ENCODE measurements around the gene ZFAND3. TPM values are rescaled to one million over a fixed set of nuclear protein-coding genes. Genes with fewer than 3 reads are reported as not detected.

ZFAND3 gene
- total RNA-seq, 1 experiment from 2014 or later, result 34.7 TPM

DNA sequence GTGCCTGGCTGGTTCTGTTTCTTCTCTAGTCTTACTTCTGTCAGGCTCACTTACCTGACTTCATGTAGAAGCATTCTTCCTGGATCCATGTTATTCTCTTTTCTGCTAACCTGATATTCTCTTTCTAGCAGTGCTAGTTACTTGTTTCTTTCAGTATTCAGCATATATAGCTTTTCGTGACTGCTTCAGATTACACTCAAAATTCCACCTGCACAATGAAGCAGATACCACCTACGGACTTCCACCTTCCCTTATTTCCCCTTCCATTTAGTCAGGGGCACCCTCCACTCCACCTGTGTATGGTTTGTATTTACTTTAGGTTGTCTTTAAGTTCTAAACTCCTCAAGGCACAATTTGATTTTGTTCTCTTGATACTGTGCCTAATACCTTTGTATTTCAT, 36.8 kb downstream of the ZFAND3 start:
- DNase-seq (ENCODE audit: low spot score), result no peak
- in situ Hi-C loops (cut with HindIII; ENCODE audit: low sequenced_read_pairs), result no loop called here

DNA sequence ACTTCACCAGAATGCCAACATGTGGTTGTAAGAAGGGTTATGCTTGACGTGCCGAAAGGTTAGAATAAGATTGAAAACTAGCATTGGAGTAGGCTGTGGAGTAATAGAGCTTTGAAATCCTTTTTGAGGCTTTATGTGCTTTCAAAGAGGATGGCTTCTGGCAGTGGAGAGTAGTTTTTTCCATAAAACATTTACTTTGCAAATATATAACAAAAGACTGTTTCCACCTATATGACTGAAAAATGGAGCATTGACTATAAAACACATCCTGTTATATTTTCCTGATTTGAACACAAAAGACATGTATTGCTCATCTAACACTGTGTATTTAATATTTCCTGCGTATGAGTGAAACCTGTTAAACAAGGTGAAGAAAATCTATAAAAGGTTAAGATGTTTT, 38.8 kb downstream of the ZFAND3 start:
- in situ Hi-C loops (cut with HindIII; ENCODE audit: low sequenced_read_pairs), result no loop called here
- DNase-seq (ENCODE audit: low spot score), result no peak

DNA sequence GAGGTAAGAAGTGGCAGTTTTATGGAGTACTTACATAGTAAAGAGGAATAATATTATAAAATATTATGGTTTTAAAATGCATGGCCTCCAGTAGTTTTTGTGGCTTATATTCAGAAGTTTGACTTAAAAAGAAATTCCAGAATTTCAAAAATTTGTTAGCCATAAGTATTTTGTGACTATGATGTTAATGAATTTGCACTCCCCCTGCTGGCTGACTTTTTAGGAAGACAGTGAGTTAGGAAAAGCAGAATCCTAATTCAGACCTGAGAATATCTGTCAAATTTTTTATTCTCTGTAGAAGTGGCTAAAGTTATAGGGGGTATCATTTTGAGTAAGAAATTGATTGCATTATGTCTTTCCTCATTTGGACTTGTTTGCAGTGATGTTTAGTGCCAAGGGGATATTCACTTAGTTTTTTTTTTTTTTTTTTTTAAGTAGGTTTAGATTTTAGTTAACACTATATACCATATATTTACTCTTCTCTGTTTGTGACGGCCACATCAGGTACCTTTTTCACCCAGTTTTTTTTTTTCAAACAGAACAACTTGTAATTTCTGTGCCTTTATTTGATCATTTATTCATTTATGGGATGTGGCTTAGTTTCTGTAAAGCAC, 40.8 kb downstream of the ZFAND3 start:
- in situ Hi-C loops (cut with HindIII; ENCODE audit: low sequenced_read_pairs), result no loop called here
- DNase-seq (ENCODE audit: low spot score), result peak; percentile 63

DNA sequence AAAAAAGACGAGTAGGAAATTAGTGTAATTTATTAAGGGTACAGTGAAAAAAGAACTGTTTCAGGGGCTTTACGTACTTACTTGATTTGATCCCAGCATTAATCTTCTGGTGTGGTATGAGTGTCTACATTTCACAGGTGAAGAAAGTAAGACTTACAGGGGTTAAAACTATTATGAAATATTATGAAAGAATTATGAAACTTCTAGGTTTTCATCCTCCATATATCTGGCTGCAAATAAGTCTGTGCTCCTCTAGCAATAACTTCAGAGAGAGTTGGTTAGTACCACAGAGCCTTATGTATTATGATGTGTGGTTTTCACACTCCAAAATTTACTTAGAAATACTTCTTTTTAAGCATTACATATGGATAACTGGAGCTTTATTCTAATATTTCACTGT, 41.9 kb downstream of the ZFAND3 start:
- DNase-seq (ENCODE audit: low spot score), result no peak
- in situ Hi-C loops (cut with HindIII; ENCODE audit: low sequenced_read_pairs), result no loop called here

DNA sequence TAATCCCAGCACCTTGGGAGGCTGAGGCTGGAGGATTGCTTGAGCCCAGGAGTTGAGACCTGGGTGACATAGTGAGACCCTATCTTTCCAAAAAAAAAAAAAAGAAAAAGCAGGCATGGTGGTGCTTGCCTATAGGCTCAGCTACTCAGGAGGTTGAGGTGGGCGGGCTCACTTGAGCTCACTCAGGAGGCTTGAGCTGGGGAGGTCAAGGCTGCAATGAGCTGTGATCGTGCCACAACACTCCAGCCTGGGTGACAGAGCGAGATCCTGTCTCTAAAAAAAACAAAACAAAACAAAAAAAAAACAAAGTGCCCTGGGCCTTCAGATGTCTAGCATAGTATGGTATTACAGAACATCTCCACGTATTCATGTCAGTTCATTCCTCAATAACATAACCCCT, 42.9 kb downstream of the ZFAND3 start:
- in situ Hi-C loops (cut with HindIII; ENCODE audit: low sequenced_read_pairs), result no loop called here
- no peak for DNase-seq (ENCODE audit: low spot score)

DNA sequence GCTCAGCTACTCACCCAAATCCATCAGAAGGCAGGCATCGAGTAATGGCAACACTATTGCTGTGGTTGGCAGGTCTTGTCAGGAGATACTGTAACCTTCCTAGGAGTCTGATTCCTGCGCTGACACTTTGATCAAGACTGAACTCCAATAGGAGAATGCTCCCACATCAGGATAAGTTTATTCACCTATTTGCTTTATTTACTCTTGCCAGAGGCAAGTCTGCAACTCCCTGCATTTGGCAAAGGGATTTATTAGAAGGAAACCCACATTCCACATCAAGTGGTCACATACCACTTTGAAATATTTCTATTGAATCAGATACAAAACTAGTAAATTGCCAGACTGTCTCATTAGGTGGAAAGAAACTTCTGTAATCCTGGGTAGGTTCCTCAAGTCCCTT, 43.5 kb downstream of the ZFAND3 start:
- in situ Hi-C loops (cut with HindIII; ENCODE audit: low sequenced_read_pairs), result no loop called here
- DNase-seq (ENCODE audit: low spot score), result no peak

DNA sequence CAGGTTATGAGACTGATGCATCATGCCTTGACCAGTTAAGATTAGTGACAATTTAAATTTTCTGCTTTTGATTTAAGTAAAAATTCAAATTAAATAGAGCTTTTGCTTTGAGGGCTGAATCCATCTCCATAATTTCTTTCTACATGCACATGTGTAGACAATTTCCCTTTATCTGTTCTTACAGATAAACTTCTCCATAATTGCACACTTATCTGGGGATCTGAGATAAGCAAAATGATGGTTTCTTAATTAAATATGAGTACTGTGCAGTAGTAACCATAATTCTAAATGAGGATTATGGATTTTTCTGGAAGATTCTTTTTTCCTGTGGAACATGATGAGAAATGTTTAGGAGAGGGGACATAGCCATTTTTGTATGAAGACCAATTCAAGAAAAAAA, 44.7 kb downstream of the ZFAND3 start:
- no peak for DNase-seq (ENCODE audit: low spot score)
- in situ Hi-C loops (cut with HindIII; ENCODE audit: low sequenced_read_pairs), result no loop called here

DNA sequence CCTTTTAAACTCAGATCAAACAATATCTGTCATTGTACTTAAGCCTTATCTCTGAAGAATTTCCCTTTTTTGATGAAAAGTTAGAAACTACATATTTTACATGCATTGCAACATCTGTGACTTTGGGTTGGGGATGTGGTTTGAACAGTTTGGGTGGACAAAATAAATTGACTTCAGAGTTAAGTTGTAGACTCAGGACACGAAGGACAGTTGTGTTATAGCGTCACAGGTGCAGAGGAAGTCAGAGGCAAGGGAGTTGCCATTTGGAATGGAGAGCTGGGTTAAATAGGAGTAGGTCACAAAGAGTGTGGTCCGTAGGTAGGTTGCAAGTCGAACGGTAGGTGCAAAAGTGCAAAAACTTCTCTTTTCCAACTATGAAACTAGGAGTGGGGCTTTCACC, 46.0 kb downstream of the ZFAND3 start:
- no peak for DNase-seq (ENCODE audit: low spot score)
- in situ Hi-C loops (cut with HindIII; ENCODE audit: low sequenced_read_pairs), result no loop called here

DNA sequence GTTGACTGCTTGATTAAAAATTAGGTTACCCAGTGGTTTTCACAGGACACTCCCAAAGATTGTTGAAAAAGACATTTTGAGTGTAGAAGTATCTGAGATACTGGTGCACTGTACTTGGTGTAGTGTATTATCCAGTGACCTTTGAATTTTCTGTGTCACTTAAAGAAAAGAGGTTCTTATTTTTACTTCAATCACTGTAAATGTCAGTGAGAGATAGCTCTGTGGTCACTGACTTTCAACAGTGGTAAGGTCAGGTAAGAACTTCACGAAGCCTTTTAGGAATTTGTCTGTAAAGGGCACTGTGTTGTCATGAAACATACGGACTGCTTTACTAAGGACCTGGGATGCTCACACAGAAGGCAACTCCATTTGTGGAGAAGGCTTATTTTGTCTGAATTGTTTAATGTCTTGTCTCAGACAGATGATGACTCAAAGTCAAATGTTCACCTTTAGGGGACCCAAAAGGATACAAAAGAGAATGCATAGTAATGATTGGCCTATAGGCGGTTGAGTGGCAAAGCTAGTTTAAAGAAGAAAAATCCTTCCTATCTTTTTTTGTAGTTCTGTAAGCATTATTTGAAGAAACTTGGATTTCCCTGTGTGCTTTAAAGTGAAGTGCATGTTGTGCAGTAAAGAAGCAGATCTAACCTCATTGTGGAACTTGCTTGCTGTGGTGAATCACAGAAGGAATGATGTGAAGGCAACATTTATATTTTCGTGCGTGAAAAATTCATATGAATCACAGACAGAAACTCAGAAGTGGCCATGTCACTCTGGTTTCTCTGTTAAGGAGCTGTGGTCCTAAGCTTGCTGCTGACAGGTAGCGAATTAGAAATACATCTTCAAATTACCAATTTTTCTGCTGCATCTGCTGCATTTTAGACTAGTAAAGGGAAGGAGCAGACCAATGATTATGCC, 47.3 kb downstream of the ZFAND3 start:
- DNase-seq (ENCODE audit: low spot score), result no peak
- in situ Hi-C loops (cut with HindIII; ENCODE audit: low sequenced_read_pairs), result no loop called here

DNA sequence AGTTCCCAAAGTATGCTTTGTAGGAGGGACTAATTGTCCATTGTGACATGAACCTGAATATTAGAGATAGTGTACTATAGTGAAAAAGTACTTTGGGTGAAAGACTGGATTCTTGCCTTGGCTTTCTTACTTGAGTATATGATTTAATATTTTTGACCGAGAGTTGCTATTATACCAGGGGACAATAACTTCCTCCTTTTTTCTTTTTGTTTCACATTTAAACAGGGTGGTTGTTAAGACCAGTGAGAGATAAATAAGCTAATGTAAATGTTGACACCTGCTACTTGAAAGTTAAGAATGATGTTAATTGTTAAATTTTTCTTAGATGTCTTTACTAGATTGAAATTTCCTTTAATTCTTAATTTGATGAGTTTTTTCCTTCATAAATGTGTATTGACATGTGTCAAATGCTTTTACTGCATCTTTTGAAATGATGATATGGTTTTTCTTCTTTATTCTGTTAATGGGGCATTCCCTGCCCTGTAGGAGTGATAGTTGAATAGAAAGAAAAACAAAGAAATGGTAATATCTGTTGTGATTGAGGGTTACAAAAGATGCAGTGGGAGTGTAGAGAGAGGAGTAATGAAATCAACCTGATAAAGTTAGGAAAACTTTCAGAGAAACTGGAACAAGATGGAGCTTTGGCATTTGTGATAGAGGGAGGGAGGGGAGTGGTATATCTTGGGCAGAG, 48.4 kb downstream of the ZFAND3 start:
- DNase-seq (ENCODE audit: low spot score), result no peak
- in situ Hi-C loops (cut with HindIII; ENCODE audit: low sequenced_read_pairs), result no loop called here

DNA sequence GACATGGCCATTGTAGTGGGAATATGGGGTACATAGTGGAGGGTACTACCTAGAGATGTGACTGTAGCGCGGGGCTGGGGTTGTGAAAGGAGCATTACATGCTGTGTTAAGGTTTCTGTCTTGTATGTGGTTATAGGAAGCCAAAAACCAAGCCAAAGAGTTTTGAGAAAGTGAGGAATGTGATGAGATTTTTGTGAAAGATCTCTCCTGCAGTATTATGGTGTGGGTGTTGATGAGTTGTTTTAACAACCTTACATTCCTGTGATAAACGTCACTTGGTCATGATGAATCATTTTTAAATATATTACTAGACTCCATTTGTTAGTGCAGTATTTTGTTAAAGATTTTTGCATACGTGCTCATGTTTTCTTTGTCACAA, 48.9 kb downstream of the ZFAND3 start:
- in situ Hi-C loops (cut with HindIII; ENCODE audit: low sequenced_read_pairs), result no loop called here
- no peak for DNase-seq (ENCODE audit: low spot score)

DNA sequence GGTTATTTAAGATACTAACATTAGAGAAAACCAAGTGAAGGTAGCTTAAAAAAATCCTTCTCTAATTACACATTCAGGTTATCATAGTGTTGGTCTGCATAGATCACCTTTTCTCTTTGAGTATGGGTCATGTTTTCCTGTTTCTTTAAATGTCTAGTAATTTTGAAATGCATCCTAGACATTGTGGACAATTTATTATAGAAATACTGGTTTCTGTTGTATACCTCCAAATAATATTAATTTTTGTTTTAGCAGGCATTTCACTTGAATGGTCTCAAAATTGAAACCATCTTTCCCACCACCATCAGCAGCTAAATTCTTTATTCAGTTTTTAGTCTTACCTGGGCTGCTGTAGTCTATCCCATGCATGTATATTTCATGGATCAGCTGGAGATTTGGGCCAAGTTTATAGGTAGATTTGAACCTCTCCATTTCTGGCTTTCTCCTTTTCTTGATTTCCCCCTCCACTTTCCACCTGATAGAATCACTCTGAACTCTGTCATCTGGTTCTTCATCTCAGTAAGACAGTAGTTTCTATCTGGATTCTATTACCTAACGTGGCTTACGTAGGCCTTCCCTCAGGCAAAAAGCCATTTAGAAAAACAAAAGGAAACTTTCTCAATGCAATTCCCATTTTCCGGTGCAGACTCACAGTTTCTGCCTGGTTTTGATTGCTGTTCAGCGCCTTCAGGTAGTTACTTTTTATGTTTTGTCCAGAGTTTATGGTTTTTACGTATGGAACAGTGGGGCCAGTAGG, 52.3 kb downstream of the ZFAND3 start:
- in situ Hi-C loops (cut with HindIII; ENCODE audit: low sequenced_read_pairs), result no loop called here
- DNase-seq (ENCODE audit: low spot score), result no peak

DNA sequence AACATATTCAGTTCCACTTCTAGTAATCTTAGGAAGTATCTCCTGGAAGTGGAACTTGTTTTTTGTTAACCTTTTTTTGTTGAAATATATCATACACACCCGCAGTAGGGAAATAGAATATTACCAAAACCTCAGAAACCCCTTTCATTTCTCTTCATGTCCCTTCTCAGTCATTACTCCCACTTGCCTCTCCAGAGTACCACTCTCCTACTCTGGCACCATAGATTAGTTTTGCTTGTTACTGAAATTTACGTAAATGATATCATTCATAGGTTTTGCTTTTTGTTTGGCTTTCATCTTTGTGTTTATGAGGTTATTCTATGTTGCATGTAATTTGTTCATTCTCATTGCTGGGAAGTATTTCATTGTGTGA, 52.8 kb downstream of the ZFAND3 start:
- no peak for DNase-seq (ENCODE audit: low spot score)
- in situ Hi-C loops (cut with HindIII; ENCODE audit: low sequenced_read_pairs), result no loop called here

DNA sequence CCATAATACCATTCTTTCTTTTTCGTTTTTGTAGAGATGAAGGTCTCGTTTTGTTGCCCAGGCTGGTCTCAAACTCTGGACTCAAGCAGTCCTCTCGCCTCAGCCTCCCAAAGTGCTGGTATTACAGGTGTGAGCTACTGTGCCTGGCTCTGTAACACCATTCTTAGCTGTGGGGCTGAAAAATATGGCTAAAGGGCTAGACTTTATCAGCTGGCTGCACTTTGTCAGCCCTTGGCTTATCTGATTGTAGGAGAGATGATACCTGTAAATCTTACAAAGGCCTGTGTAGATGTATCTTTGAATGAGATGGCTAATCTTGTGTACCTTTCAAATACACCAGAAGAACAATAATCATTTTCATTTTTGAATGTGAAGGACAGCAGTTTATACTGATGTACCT, 55.2 kb downstream of the ZFAND3 start:
- in situ Hi-C loops (cut with HindIII; ENCODE audit: low sequenced_read_pairs), result no loop called here
- no peak for DNase-seq (ENCODE audit: low spot score)

DNA sequence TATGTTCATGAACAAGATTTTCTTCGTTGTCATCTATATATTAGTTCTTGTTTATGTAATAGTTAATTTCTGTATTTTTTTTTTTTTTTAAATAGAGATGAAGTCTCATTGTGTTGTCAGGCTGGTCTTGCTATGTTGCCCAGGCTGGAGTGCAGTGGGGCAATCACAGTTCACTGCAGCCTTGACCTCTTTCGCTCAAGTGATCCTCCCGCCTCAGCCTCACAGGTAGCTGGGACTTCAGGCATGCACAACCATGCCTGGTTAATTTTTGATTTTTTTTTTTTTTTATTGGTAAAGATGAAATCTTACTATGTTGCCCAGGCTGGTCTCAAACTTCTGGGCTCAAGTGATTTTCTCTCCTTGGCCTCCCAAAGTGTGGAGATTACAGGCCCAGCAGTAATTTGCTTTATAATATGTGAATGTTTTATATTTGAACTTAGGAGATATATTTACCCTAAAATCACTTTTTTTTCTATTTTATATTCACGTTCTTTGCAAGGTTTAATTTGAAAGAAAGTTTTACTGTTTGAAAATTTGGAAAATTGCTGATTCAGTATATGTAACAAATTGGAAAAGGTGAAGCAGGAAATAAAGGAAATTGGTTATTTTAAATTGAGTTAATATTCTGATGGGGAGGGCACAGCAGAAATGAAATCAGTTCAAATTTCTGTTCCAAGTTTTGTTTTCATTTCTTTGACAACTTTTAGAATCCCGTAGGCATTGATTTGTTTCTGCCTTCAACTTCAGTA, 56.2 kb downstream of the ZFAND3 start:
- no peak for DNase-seq (ENCODE audit: low spot score)
- in situ Hi-C loops (cut with HindIII; ENCODE audit: low sequenced_read_pairs), result no loop called here

DNA sequence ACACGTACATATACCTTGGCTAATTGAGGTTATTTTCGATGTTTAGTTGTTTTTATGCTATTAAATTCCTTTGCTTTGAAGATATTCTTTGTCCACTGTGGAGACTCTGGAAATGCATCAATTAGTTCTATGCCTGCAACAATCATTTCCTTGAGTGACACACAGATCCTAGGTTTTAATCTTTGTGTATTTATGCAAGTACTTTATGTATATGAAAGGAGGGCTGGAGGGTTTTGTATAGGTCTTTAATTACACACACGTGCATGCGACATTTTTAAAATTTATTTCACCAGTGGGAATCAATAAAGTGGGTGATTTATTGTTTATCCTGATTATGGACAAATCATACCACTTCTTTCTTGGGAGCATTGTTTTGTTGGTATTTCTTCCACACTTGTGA, 57.3 kb downstream of the ZFAND3 start:
- in situ Hi-C loops (cut with HindIII; ENCODE audit: low sequenced_read_pairs), result no loop called here

DNA sequence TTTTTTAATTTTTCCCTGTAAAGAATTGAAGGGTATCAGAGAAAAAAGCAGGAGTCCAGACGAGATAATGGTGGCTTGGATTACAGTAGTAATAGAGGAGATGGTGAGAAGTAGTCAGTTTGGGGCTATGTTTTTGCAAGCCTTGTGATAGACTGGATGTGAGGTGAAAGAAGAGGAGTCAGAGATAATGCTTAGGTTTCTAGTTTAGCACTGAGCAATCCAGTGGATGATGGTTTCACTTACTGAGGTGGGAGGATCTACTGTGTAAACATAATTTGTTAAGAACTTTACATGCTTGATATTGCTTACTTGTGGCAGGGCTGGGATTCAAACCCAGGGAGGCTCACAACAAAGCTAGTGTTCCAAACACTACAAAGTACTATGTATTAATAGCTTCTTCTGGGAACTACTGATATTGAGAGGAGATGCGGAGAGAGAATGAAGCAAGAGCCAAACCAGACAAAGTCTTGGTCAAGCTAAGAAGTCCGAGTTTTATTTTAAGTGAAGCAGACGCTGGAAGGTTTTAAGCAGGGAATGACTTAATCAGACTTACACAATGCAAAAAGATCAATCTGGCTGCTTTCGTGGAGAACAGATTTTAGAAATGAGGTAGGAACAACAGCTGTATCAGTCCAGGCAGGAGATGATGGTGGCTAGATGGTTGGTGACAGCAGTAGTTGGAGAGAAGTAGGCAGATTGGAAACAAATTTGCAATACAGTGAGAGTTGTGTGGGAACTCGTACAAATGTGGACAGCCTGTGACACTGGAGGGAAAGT, 58.0 kb downstream of the ZFAND3 start:
- DNase-seq (ENCODE audit: low spot score), result no peak
- in situ Hi-C loops (cut with HindIII; ENCODE audit: low sequenced_read_pairs), result no loop called here

More for the DNA sequence above, 57.3 kb downstream of the ZFAND3 start:
- no peak for DNase-seq (ENCODE audit: low spot score)

DNA sequence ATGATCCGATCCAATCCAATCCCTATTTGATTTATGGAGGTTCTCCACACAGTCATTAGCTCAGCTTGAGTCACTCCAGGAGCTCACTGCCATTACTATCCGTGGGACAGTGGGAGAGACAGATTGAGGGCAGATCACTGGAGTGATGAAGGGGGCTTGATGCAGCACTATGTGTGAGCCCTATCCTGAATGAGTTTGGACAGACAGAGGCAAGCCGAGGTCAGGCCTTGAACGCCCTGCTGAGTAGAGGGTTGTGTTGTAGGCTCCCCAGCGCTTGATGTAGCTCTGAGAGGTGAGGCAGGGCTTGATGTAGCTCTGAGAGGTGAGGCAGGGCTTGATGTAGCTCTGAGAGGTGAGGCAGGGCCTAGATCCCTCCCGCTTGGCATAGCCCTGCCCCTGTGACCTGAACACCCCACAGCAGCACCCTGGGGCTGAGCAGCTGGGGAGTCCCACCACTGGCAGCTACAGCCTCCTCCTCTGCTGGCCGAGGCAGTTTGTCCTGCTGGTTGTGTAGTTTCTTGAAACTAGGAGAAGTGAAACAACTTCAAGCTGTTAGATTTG, 58.7 kb downstream of the ZFAND3 start:
- in situ Hi-C loops (cut with HindIII; ENCODE audit: low sequenced_read_pairs), result no loop called here
- DNase-seq (ENCODE audit: low spot score), result no peak

Data from G401 (cell line).